Esophagus muscularis mucosa (tissue), 3 donors: ENCODE results near the gene ABCB4.

Source experiments
- CTCF ChIP-seq, 3 experiments: fragments of 200-600 bp in 2 of 3; fragments of 450-650 bp in 1 of 3; sonication (generic) in 2 of 3; IDR thresholded peaks; one replicate each; pipeline ENCODE4 v1.5.1; 2017 to 2019; ENCODE audit warnings: antibody characterized with exemption in 3 of 3, mild to moderate bottlenecking in 2 of 3, moderate library complexity in 1 of 3
- POLR2A ChIP-seq: fragments of 450-650 bp; IDR thresholded peaks from one replicate; pipeline ENCODE4 v1.6.1; 2017; ENCODE audit warnings: antibody characterized with exemption, moderate library complexity, mild to moderate bottlenecking, low read depth
- POLR2AphosphoS5 ChIP-seq, 2 donors: sonication (generic); formaldehyde crosslinking; IDR thresholded peaks; one replicate each; pipeline ENCODE4 v1.6.1; 2017; ENCODE audit warnings: antibody characterized with exemption in 2 of 2

GRCh38 chr7:87448388-87448787, 27.1 kb downstream of the ABCB4 start:
- TF ChIP-seq POLR2A (no peak), POLR2AphosphoS5 (IDR thresholded peaks at IDR 0.05) (no peak), CTCF (IDR thresholded peaks at IDR 0.05) (no peak)
